ENCODE results near the gene PMS1.

- TF ChIP-seq ZNF274 (IDR thresholded peaks at IDR 0.05; ENCODE audit: low read depth, low read length) (no peak), YY1 (IDR thresholded peaks at IDR 0.05; ENCODE audit: insufficient read depth, insufficient read length) (no peak), SUZ12 (IDR thresholded peaks at IDR 0.05; ENCODE audit: extremely low read depth, insufficient read depth, insufficient read length) (no peak)
Measured at GRCh38 chr2:189860161-189860560, 75.9 kb downstream of the PMS1 start.

Data from NT2/D1 (cell line).